ENCODE measurements around the gene BCL6.
A peak's percentile ranks its signal among the peaks of the same experiment; 100 is the strongest.

The BCL6 gene

GRCh38 chr3:187739094-187739560 lies 6.1 kb downstream of the BCL6 start:
- no peak for DNase-seq (ENCODE audit: low read depth in 2 of 2)

GRCh38 chr3:187738331-187739093 lies 6.8 kb downstream of the BCL6 start:
- DNase-seq (ENCODE audit: low read depth in 2 of 2) = peak in 1 of 2 donors; percentile 43

- DNase-seq (ENCODE audit: low read depth in 2 of 2) = no peak
Observed at GRCh38 chr3:187738071-187738330, 7.3 kb downstream of the BCL6 start.

- peak in 1 of 2 donors; percentile 34 for DNase-seq (ENCODE audit: low read depth in 2 of 2)
Observed at GRCh38 chr3:187737368-187738070, 7.7 kb downstream of the BCL6 start.

GRCh38 chr3:187737006-187737367 lies 8.3 kb downstream of the BCL6 start:
- no peak for DNase-seq (ENCODE audit: low read depth in 2 of 2)

GRCh38 chr3:187736418-187736871 lies 8.8 kb downstream of the BCL6 start:
- DNase-seq (ENCODE audit: low read depth in 2 of 2) = no peak

GRCh38 chr3:187735837-187736236 lies 9.4 kb downstream of the BCL6 start:
- DNase-seq (ENCODE audit: low read depth in 2 of 2) = no peak

GRCh38 chr3:187735383-187735782 lies 9.9 kb downstream of the BCL6 start:
- DNase-seq (ENCODE audit: low read depth in 2 of 2) = no peak

- DNase-seq (ENCODE audit: low read depth in 2 of 2) = no peak
Observed at GRCh38 chr3:187734841-187735240, 10.4 kb downstream of the BCL6 start.

GRCh38 chr3:187733371-187733770 lies 11.9 kb downstream of the BCL6 start:
- DNase-seq (ENCODE audit: low read depth in 2 of 2) = no peak

- DNase-seq (ENCODE audit: low read depth in 2 of 2) = no peak
Observed at GRCh38 chr3:187729598-187729997, 15.7 kb downstream of the BCL6 start.

GRCh38 chr3:187728940-187729583 lies 16.2 kb downstream of the BCL6 start:
- no peak for DNase-seq (ENCODE audit: low read depth in 2 of 2)

- no peak for DNase-seq (ENCODE audit: low read depth in 2 of 2)
Observed at GRCh38 chr3:187728248-187728647, 17.0 kb downstream of the BCL6 start.

- DNase-seq (ENCODE audit: low read depth in 2 of 2) = no peak
Observed at GRCh38 chr3:187726564-187726963, 18.7 kb downstream of the BCL6 start.

- no peak for DNase-seq (ENCODE audit: low read depth in 2 of 2)
Observed at GRCh38 chr3:187725653-187726370, 19.5 kb downstream of the BCL6 start.

GRCh38 chr3:187725224-187725623 lies 20.0 kb downstream of the BCL6 start:
- DNase-seq (ENCODE audit: low read depth in 2 of 2) = no peak

GRCh38 chr3:187722206-187722612 lies 23.1 kb downstream of the BCL6 start:
- no peak for DNase-seq (ENCODE audit: low read depth in 2 of 2)

GRCh38 chr3:187721055-187721454 lies 24.2 kb downstream of the BCL6 start:
- DNase-seq (ENCODE audit: low read depth in 2 of 2) = no peak

GRCh38 chr3:187720337-187720670 lies 25.0 kb downstream of the BCL6 start:
- no peak for DNase-seq (ENCODE audit: low read depth in 2 of 2)

GRCh38 chr3:187719628-187720336 lies 25.5 kb downstream of the BCL6 start:
- DNase-seq (ENCODE audit: low read depth in 2 of 2) = no peak

- no peak for DNase-seq (ENCODE audit: low read depth in 2 of 2)
Observed at GRCh38 chr3:187718802-187719201, 26.5 kb downstream of the BCL6 start.

GRCh38 chr3:187717572-187717971 lies 27.7 kb downstream of the BCL6 start:
- DNase-seq (ENCODE audit: low read depth in 2 of 2) = no peak

All from stimulated activated CD8-positive, alpha-beta memory T cell treated with anti-CD3 and anti-CD28 coated beads, Interleukin-2, amount 100 ng/mL, for 1 hour (primary cell).